ENCODE measurements around the gene UGT3A2. TPM values are rescaled to one million over a fixed set of nuclear protein-coding genes. Genes with fewer than 3 reads are reported as not detected.
"Not testable (repeated sequence)": the region's sequence is repeated elsewhere in the genome, so short reads cannot be mapped to it uniquely, and the experiment has no call there.

UGT3A2 gene
- total RNA-seq, 1 donor from 2014 or later = 7.2 TPM

DNA sequence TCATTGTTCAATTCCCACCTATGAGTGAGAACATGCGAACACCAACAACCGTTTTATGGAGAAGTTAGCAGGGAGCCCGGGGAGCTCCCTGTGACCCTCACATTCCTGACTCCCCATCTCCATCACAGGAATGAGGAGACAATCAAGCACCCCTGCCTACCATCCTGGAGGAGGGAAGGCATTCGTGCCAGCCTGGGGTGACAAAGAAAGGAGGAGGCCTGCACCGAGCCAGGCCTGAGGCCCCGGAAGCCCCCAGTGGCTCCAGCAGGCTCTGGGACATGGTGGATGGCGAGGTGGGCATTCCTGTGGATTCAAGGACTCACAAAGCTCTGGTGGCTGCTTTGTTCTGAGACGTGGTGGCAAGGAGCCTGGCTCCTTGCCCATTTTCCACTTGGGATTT, 39.0 kb downstream of the UGT3A2 start:
- H3K27ac Mint-ChIP-seq (ENCODE audit: unreplicated experiment) = no peak overlapping the region
- peaks cover 2% of the 10 kb centered on the region for H3K27me3 Mint-ChIP-seq (ENCODE audit: unreplicated experiment)
- DNase-seq (ENCODE audit: low spot score) = no peak
- no peaks in the 10 kb centered on the region for H3K9me3 Mint-ChIP-seq (ENCODE audit: unreplicated experiment)
- H3K4me1 Mint-ChIP-seq (ENCODE audit: unreplicated experiment) = no peaks in the 10 kb centered on the region
- no peak for TF ChIP-seq CTCF (IDR thresholded peaks at IDR 0.05; ENCODE audit: unreplicated experiment)
- no peak overlapping the region for H3K4me3 Mint-ChIP-seq (ENCODE audit: unreplicated experiment)
- peaks cover 5% of the 10 kb centered on the region for H3K36me3 Mint-ChIP-seq (ENCODE audit: low read depth, unreplicated experiment)

GRCh38 chr5:36026706-36027465, 39.8 kb downstream of the UGT3A2 start:
- Mint-ChIP-seq H3K27ac (ENCODE audit: unreplicated experiment) (no peak overlapping the region), H3K9me3 (ENCODE audit: unreplicated experiment) (no peaks in the 10 kb centered on the region), H3K4me1 (ENCODE audit: unreplicated experiment) (no peaks in the 10 kb centered on the region), H3K27me3 (ENCODE audit: unreplicated experiment) (peaks cover 2% of the 10 kb centered on the region), H3K4me3 (ENCODE audit: unreplicated experiment) (no peak overlapping the region), H3K36me3 (ENCODE audit: low read depth, unreplicated experiment) (peaks cover 6% of the 10 kb centered on the region)
- DNase-seq (ENCODE audit: low spot score) = no peak
- no peak for TF ChIP-seq CTCF (IDR thresholded peaks at IDR 0.05; ENCODE audit: unreplicated experiment)

DNA sequence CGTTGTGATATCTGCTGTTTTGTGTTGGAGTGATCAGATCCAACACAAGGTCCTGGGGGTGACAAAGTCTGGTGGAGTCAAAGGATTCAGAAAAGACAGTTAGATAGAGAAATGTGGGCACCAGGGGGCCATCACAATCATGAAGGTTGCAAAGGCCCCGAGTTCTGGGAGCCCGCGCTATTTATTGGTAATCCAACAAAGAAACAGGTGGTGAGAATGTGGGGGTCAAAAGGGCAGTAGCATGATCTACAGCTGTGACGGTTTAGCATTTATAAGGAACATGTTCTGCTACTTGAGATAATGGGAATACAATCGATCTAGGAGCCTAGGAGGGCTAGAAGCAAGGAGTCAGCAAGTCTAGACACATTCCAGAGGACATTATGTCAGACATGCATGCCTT, 44.4 kb downstream of the UGT3A2 start:
- H3K4me3 Mint-ChIP-seq (ENCODE audit: unreplicated experiment); H3K27ac Mint-ChIP-seq (ENCODE audit: unreplicated experiment); H3K36me3 Mint-ChIP-seq (ENCODE audit: low read depth, unreplicated experiment); H3K9me3 Mint-ChIP-seq (ENCODE audit: unreplicated experiment); H3K4me1 Mint-ChIP-seq (ENCODE audit: unreplicated experiment); DNase-seq (ENCODE audit: low spot score); H3K27me3 Mint-ChIP-seq (ENCODE audit: unreplicated experiment): not testable (repeated sequence)

DNA sequence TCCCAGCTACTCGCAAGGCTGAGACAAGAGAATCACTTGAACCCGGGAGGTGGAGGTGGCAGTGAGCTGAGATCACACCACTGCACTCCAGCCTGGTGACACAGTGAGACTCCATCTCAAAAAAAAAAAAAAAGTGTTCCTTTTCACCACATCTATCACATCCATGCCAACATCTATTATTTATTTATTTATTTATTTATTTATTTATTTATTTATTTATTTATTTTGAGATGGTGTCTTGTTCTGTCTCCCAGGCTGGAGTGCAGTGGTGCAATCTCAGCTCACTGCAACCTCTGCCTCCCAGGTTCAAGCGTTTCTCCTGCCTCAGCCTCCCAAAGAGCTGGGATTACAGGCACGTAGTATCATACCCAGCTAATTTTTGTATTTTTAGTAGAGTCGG, 47.1 kb downstream of the UGT3A2 start:
- peaks cover 13% of the 10 kb centered on the region for H3K36me3 Mint-ChIP-seq (ENCODE audit: low read depth, unreplicated experiment)
- H3K4me3 Mint-ChIP-seq (ENCODE audit: unreplicated experiment); H3K27me3 Mint-ChIP-seq (ENCODE audit: unreplicated experiment); H3K9me3 Mint-ChIP-seq (ENCODE audit: unreplicated experiment); DNase-seq (ENCODE audit: low spot score); H3K4me1 Mint-ChIP-seq (ENCODE audit: unreplicated experiment); H3K27ac Mint-ChIP-seq (ENCODE audit: unreplicated experiment): not testable (repeated sequence)

- no peak overlapping the region for H3K4me3 Mint-ChIP-seq (ENCODE audit: unreplicated experiment)
- peaks cover 23% of the 10 kb centered on the region for H3K36me3 Mint-ChIP-seq (ENCODE audit: low read depth, unreplicated experiment)
- peaks cover 5% of the 10 kb centered on the region for H3K9me3 Mint-ChIP-seq (ENCODE audit: unreplicated experiment)
- no peak for TF ChIP-seq CTCF (IDR thresholded peaks at IDR 0.05; ENCODE audit: unreplicated experiment)
- DNase-seq (ENCODE audit: low spot score) = no peak
- H3K27ac Mint-ChIP-seq (ENCODE audit: unreplicated experiment) = no peak overlapping the region
- H3K27me3 Mint-ChIP-seq (ENCODE audit: unreplicated experiment) = no peaks in the 10 kb centered on the region
- no peaks in the 10 kb centered on the region for H3K4me1 Mint-ChIP-seq (ENCODE audit: unreplicated experiment)
Observed at GRCh38 chr5:36017622-36018021, 49.1 kb downstream of the UGT3A2 start.

DNA sequence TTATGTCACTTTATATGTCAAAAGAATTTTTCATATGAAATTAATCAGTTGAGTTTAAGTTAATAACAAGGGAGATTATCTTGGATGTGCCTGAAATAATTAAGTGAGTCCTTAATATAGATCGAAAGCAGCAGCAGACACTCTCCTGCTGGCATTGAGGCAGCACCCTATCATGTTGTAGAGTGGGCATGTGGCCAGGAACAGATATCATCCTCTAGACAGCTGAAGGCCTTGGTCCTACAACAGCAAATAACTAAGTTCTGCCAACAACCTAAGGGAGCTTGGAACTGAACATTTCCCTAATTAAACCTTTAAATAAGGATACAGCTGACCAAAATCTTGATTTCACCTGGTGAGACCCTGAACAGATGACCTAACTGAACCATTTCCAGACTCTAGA, 49.7 kb downstream of the UGT3A2 start:
- Mint-ChIP-seq H3K27me3 (ENCODE audit: unreplicated experiment) (no peaks in the 10 kb centered on the region), H3K9me3 (ENCODE audit: unreplicated experiment) (peaks cover 5% of the 10 kb centered on the region), H3K4me1 (ENCODE audit: unreplicated experiment) (no peaks in the 10 kb centered on the region), H3K36me3 (ENCODE audit: low read depth, unreplicated experiment) (peaks cover 23% of the 10 kb centered on the region), H3K27ac (ENCODE audit: unreplicated experiment) (no peak overlapping the region), H3K4me3 (ENCODE audit: unreplicated experiment) (no peak overlapping the region)
- no peak for TF ChIP-seq CTCF (IDR thresholded peaks at IDR 0.05; ENCODE audit: unreplicated experiment)
- no peak for DNase-seq (ENCODE audit: low spot score)

All from endothelial cell (in vitro differentiated cells).